SW480 (cell line): ENCODE data around the gene MVB12B.

Source experiments
- DNase-seq: peaks from one replicate; pipeline ENCODE4 v3.0.0-alpha.2; 2016; ENCODE audit warnings: low spot score

The MVB12B gene

DNA sequence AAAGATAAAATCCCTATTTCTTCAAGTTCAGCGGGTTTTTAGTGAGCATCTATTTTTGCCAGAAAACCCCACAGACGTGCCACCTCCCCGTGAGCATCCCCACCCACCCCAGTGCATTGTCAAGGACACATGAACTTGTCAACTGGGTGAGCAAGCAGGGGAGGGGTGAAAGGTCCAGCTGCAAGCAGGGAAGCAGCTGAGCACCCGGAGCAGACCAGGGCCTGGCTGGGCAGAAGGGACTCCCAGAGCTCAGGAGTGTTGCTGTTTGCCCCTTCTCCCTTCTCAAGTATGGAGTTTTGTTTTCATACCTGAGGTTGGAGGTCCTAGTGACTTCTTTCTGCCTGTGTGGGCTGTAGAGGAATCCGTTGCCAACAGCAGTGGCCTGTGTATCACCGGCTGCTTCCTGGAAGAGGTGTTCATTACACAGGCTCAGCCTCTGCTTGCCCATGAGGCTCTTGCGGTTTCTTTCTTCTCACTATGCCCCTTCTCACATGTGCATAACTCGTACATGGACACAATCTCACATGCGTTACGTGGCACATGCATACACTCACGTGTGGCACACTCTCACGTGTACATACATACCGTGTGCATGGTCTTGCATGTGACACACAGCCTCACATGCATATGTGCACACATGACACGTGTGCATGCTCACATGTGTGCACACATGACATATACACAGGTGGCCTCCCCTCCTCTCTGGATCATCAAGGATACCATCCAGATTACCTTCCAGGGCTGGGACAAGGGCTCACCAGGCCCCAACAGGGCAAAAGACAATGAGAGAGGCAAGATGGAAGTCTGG is 126.7 kb downstream of the MVB12B start:
- no peak for DNase-seq

DNA sequence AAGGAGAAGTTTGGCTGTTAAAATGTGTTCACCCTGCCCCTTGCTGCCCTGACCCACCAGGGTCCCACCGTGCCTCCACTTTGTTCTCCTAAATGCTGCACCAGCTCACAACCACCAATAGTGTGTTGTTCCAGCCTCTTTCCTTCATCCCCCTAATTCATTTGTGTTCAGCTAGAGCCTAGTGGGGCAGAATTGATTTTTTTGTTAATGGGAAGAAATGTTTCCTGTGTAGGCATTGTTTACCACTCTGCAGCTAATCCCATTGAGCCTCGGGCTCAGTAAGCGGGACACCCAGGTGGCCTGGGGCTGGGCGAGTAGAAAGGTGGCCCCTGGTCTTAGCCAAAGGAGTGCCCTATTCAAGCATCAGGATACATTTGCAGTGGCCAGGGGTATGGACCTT is 127.6 kb downstream of the MVB12B start:
- DNase-seq = no peak

DNA sequence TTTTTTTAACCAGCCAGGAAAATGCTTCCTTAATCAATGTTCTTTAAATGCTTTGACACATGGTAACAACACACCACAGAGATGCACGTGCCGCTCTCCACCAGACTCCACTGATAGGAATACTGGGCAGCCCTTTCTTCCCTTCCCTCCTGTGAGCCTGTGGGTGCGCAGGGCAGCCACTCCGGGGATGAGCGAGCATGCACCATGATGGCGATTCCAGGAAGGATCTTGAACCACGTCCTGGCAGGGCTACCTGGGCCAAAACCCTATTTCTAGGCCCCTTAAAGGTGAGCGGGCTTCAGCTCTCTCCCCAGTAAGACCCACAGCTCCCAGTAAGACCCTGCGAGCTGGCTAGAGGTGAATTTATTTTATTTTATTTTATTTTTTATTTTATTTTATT is 128.2 kb downstream of the MVB12B start:
- DNase-seq = no peak

DNA sequence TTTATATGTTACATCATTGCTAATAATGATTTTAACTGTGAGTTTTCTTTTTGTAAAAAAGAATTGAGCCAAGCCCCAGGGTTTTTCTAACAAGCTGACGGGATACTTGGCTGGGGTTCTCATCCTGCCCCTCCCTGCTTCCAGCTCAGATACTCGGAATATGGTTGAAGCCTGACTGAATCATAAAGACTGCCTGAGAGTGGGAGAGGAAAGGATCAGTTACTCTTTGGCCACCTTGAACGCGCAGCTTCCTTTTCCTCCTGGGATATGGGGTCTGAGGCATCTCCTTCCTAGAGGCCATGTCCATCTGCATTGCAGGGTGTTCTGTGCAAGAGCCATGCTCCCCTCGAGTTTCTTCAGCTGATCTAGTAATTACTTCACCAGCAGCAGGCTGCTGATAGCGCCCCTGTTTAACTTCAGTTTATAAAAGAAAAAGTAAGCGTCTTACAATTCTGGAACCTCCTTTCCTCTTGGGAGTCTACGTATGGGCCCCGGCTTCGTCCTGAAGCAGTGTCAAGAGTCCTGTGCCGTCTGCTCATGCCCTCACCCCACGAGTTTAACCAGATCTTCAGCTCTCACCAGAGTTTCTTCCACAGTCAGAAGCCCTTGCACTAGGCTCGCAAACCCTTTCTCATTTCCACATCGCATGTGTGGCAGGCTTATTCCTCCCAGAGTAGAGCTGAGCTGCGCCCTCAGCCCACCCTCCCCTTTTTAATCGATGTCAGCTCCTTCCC is 130.0 kb downstream of the MVB12B start:
- no peak for DNase-seq

DNA sequence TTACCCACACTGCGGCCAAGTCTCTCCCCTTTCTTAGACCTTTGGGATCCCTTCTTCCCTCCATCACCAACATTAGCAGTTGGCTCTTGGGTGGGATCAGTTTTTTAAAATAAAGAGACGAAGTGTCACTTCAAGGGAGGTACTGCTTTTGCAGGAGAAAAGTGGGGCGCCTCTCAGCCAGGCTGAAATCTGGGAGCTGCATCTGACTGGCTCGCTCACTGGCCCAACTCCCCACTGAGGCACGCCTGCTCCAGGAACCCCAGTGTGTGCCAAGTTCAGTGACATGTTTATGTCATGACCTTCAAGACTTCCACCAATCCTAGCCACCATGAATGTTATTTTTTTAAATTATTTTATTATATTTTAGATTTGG is 130.5 kb downstream of the MVB12B start:
- no peak for DNase-seq

DNA sequence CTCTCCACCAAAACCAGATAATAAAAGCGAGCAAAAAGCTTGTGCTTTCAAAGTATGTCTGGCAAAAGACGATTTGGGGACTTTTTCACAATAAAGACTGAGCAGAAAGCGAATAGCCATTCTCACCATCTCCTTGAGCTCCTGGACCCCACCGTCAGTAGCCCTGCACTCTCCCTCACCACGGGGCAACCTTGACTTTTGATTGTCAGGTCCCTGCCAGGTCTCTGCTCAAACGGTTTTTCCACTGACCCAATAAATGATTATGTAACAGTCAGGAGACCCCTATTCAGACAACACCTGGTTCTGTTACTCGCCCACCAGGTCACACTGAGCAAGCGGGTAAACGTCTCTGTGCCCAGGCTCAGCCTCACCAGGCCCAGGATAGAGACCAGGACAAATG is 131.3 kb downstream of the MVB12B start:
- DNase-seq = no peak

DNA sequence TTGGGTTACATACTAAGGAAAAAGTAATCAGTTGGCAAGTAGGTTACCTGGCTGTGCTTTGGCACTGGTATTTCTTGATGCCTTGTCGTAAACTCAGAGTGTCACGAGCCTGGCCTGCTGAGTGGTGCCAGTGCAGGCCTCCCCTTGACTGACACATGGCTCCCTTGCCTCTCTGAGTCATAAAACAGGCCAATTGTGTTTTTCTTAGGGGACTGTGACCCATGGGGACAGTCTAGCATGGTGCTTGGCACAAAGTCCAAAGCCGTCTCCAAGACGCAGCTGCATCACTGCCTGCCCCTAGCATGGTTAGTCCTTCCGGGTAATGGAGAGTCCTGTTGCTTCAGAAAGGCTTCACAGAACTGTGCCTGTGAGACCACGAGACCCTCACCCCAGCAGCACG is 132.5 kb downstream of the MVB12B start:
- DNase-seq = no peak

DNA sequence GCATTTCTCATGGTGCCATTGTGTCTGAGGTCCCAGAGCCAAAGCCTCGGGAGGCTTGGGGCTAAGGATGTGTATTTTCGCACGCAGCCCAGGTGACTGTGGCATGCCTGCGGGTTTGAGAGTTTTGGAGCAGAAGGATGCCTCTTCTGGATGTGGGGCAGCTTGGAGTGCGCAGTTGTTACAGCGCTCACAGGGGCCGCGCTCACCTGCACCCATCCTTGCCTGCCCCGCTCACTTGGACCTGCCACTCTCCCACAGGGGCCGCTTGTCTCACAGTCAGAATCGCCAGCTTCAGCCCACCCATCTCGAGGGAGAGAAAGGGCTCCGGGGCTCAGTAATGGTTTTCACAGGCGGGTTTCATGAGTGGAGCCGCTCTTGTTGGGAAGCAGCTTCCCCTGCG is 132.9 kb downstream of the MVB12B start:
- DNase-seq = no peak

DNA sequence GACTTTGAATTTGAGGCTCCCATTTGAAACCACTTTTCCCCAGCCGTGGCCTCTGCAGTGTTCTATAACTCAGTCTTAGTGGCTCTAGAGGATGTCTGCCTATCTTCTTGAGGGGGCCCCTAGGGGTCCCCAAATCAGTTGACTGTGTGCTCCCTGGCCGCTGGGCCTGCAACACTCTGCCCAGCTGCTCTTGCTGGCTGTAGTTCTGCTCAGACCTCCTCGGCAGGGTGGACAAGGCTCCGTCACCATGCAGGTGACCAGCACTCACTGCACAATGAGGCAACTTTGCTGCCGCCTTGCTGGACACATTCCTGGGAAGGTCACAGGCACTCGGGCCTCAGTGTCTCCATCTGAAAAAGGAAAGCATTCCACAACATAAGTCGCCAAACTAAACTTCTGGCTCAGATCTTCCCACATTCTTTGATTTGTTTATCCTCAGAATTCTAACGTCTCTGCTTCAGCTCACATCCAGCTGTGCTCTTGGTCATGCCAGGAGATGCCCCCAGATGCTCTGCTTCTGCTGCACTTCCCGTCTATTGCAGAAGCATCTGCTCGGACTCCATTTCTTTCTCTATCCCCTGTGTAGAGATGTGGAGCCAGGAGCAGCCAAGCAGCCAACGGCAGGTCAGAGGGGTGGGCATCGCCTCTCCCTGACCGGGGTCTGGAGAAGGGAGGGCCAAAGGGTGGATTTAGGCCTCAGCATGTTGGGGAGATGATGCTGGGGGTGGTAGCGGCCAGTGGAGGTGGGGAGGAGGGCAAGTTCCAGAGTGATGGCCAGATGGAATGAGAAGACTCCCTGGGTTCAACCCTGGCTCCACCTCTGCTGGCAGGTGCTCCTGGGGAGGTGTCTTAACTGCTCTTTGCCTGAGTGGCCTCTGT is 133.6 kb downstream of the MVB12B start:
- DNase-seq = no peak

DNA sequence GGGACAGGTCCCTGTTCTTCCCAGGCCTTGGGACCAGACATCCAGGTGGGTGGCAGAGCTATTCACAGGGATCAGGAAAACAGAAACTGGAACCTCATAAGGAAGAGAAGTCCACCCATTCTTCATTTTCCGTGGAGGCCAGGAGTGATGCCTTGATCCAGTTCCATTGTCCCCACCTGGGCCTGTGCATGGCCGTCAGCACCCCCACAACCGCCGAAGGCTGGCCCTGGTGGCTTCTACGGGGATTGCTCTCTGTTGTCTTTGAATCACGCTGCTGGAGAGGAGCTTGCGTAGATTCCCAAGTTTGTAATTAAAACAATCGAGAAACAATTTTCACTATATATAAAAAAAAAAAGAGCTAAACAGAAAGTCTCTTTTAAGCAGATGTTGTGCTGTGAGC is 134.4 kb downstream of the MVB12B start:
- no peak for DNase-seq

DNA sequence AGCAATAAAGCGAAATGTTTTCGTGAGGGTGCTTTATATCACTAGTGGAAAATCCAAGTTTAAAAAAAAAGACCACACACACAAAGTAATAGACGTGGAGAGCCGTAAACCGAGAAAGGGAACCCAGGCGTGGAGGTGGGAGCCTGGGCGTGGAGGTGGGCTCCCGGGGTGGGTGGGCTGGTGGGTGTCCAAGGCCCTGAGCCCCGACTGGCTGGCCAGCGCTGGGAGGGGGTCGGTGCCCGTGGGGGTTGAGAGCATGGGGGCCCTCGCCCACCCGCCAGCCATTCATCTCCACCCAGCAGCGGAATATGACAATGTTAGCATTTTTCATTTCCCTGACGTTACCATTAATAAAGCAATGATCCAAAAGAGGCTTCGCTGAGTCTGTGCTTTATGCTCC is 135.0 kb downstream of the MVB12B start:
- DNase-seq = no peak

DNA sequence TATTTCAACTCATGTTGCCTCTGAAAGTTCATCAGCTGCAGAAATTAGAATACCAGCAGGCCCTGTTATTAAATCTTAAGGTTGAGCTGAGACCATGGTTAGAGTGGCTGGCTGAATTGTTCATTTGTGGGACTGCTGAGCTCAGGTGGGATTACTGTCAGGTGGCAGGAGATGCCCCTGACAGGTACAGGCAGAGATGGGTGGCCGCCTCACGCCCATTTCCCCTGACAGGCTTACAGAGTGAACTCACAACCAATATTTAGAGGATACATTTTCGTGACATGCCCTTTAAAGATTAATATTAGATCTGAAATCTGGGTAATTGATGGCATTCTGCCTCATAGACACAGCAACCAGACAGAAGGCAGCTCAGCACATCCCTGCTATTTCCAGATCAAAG is 136.0 kb downstream of the MVB12B start:
- no peak for DNase-seq

DNA sequence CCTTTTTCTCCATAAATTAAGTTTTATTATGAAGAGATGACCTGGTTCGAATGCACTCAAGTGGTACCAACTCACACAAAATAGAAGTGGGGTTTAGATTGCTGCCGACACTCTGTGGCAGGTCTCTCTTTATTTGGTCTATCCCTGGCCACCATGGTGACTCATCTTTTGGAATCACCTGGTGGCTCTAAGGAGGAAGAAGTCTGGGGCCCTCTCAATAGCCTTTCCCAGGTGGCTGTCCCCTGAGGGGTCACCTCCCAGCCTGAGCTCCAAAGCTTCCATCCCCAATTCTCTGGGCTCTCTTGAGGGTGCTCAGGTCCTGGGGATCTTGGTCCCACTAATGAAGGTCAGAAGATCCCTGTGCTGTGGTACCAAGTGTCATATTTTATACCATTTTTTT is 136.8 kb downstream of the MVB12B start:
- DNase-seq = no peak

DNA sequence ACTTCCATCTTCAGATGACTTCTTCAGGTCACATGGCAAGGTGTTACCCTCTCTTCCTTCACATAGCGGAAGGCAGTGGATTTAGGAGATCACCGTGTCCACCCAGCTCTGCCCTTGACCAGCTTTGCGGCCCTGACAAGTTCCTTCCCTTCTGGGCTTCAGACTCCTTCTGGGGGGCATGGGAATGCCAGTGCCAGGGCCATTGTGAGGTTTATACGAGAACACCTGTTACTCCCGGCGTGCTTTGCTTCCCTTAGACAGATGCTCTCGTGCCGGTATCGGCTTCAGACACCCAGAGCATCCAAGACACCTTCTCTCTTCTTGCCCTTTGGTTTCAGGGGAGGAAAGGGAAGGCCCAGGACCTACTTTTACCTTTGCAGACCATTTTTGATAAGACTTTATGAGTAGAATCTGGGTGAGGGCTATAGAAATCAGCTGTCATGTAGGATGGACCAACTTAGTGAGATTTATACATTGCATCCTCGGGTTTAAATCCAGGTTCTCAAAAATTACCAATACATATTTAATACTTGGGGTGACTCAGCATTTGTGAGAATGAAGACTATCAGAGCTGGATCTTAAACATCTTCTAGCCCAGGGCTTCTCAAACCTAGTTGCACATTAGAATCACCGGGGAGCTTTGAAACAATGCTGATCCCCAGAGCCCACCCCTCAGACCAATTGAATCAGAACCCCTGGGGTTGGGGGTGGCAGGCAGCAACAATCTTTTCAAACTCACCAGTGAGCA is 138.2 kb downstream of the MVB12B start:
- no peak for DNase-seq

DNA sequence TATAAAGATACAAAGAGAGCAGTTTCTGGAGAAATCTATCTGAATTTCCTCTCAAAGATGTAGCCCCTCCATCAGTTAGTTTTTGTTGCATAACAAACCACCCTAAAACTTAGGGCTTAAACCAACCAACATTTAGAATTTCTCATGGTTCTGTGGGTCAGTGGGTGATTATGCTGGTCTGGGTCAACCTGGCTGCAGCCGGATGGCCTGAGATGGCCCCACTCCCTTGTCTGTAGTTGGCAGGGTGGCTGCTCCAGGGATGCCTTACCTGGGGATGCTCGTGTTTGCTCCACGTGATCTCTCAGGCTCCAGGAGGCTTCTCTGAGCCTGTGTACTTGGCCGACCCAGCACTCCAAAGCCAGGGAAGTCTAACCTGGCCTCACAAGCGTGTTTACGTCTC is 139.3 kb downstream of the MVB12B start:
- DNase-seq = no peak

DNA sequence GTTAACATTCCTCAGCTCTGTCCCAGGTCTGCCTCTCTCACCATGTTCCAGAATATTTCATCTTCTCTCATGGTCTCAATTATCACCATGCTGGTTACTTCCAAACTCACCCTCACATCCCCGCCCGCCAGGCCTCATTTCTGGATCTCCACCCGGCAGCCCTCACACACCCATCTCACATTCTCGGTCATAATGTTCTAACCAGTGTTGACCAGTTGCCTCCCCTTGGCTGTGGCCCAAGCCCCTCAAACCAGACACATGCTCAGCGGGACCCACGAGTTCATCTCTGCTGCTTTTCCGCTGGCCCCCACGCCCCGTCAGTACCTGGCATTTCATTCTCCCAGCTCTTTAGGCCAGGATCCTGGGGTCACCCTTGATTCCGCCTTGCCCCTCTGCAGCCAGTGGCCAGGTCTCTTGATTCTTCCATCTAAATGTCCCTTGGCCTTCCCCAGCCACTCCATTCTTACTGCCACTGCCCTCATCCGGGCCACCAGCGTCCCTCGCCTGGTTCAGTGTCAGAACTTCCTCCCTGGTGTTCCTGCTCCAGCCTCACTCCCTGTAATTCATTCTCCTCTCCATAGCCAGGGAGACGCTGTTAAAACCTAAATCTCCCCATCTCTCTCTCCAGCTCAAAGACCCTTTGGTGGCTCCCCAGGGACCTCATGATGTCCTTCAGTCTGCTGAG is 141.7 kb downstream of the MVB12B start:
- DNase-seq = no peak

DNA sequence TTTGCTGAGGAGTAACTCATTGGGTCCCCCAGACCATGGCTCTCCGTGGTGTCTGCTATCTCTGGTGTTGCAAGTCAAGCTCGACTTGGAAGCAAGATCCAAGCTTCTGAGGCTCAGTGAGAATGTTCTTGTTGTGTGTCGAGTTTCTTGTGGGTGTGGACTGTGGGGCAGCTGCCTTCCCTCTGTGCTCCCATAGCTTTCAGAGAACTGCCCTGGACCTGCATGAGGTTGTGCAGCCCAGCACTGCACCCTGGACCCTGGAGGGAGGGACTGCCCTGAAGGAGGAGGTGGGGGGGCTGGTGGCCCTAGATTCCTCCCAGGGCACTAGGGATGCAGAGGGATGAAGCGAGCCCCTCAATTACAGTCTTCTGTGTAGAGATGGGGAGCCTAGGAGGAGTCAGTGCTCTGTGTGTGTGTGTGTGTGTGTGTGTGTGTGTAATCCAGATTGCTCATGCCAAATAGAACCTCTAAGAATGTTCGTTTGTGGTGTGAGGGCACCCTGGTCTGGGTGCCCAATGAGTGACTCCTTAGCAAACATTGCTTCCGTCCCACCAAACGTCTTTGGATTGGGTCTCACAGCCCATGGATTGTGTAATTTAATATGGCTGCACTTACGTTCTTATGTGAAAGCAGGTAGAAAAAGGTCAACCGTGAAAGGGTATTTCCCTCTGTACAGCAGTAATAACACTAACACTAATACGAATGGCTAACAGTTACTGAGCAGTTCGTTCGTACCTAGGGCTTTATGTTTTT is 143.8 kb downstream of the MVB12B start:
- no peak for DNase-seq

DNA sequence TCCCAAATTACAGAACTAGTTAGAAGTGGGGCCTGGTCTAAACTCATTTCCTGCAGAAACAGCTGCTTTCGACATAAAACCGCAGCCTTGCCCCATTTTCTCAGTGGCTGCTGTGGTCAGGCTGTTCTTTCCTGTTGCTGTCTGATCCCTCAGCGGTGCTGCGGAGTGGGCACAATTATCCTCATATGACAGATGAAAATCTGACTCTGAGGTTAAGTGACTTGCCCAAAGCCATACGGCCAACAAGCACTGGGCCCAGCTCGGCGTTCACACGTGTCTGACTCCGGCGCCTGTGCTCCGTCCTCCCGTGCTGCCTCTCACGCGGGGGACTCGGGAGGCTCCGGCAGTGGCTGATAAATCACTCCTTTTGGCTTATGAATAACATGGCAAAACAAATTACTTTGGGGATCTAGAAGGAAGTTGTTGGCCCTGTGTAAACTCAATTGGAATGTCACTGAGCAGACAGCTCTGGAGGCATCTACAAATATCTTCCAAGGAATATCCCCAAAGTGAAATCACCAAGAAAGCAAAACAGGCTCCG is 144.5 kb downstream of the MVB12B start:
- DNase-seq = no peak

DNA sequence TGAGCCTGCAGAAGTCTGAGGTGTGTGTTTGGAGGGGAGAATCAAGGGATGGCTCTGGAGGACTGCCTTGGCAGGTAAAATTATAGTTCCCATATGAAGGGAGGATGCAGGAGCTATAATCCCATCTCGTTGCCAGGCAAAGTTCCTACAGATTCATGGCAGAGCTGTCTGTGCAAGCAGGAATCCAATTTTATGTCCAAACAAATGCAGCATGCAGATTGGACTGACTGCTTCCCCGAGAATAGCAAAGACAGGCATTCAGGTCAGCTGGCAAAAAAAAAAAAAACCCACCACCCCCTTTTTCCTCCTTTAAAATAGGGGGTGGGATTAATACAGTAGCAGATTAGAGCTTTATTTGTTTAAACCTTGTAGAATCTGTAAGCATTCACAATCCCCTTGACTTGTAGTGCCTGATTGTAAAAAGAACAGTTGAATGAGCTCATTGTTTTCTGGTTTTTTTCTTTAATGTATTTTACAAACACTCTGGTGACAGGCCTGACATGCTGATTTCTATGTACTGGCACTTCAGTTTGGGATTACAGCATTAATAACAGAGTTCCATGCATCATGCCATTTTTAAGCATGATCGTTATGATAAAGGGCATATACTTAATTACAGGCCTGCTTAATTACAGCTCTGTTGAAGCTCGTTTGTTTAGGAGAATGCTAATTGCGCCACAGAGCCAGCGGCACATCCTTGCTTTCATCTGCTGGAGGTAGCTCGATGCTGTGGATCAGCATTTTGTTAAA is 145.7 kb downstream of the MVB12B start:
- no peak for DNase-seq

DNA sequence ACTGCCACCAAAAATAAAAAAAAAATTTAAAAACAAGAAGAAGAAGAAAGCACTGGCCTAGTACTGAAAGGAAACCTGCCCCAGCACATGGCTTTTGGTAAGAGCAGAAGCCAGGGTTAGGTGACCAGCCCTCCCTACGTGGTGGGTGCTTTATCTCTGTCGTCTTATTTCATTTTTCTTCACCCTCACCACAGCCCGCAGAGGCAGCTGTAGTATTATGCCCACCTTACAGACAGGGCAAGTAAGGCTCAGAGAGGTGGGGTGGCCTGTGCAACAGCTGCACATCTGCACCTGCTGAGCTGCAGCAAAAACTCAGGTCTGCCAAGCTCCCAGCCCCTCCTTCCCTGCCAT is 146.3 kb downstream of the MVB12B start:
- DNase-seq = no peak
